ENCODE measurements around the gene ARHGAP26. TPM values are rescaled to one million over a fixed set of nuclear protein-coding genes. Genes with fewer than 3 reads are reported as not detected.

Gene ARHGAP26
- total RNA-seq, 1 donor = 1.7 TPM

DNA sequence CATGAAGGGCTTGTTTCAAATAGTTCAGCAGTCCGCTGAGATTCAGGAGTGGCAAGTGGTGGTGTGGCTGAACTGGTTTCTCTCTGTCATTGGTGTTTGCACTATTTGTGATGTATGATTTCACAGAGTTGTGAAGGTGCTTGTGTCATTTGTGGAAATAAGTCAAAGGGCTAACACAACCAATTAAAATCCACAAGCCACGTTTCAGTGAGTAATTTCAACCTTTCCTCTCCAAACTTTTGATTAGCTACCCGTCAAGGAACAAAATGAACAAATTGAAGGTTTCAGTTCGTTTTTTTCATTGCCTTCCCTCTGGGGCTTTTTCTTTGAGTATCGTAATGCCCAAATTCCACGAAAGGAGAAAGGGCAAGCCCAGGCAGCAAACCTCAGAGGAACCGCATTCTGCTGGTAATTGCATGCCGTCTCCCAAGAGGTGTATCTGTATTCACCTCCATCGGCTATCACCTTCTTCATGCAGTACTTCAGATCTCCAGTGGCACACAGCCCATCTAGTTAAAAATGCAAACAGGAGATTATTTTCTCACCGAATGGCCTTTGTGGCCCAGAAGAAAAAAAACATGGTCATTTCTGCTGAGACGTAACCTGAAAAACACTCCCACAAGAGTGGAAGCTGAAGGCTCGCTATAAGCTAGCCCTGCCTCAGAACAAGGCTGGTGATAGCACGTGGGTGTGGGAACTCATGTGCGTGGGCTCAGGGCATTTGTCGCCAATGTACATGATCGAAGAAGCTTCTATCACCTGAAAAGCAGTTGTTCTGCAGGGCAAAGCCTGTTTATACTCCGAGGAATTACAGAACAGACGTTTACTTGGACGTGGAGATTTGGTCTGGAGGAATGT is 436.2 kb downstream of the ARHGAP26 start:
- H3K4me3 ChIP-seq (ENCODE audit: low read depth, low read length) = no peak overlapping the region
- TF ChIP-seq, protein P1, sequence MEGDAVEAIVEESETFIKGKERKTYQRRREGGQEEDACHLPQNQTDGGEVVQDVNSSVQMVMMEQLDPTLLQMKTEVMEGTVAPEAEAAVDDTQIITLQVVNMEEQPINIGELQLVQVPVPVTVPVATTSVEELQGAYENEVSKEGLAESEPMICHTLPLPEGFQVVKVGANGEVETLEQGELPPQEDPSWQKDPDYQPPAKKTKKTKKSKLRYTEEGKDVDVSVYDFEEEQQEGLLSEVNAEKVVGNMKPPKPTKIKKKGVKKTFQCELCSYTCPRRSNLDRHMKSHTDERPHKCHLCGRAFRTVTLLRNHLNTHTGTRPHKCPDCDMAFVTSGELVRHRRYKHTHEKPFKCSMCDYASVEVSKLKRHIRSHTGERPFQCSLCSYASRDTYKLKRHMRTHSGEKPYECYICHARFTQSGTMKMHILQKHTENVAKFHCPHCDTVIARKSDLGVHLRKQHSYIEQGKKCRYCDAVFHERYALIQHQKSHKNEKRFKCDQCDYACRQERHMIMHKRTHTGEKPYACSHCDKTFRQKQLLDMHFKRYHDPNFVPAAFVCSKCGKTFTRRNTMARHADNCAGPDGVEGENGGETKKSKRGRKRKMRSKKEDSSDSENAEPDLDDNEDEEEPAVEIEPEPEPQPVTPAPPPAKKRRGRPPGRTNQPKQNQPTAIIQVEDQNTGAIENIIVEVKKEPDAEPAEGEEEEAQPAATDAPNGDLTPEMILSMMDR (IDR thresholded peaks at IDR 0.05; ENCODE audit: insufficient read depth, low read depth, low read length) = no peak
- no peak for DNase-seq (ENCODE audit: low read depth)

DNA sequence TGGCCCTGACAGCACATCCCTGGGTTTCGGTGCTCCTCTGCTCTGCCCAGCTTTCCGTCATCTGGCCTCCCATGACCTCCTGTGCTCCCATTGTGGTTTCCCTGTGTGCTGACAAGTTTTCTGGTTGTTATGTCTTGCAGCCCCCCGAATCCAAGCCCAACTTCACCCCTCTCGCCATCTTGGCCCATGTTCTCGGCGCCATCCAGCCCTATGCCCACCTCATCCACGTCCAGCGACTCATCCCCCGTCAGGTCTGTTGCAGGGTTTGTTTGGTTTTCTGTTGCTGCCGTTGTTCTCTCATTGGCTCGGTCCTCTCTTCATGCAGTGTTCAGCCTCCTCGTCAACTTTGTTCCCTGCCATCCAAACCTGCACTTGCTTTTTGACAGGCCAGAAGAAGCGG is 436.9 kb downstream of the ARHGAP26 start:
- H3K4me3 ChIP-seq (ENCODE audit: low read depth, low read length) = no peak overlapping the region
- TF ChIP-seq, protein P1 (IDR thresholded peaks at IDR 0.05; ENCODE audit: insufficient read depth, low read depth, low read length) = no peak
- DNase-seq (ENCODE audit: low read depth) = no peak

DNA sequence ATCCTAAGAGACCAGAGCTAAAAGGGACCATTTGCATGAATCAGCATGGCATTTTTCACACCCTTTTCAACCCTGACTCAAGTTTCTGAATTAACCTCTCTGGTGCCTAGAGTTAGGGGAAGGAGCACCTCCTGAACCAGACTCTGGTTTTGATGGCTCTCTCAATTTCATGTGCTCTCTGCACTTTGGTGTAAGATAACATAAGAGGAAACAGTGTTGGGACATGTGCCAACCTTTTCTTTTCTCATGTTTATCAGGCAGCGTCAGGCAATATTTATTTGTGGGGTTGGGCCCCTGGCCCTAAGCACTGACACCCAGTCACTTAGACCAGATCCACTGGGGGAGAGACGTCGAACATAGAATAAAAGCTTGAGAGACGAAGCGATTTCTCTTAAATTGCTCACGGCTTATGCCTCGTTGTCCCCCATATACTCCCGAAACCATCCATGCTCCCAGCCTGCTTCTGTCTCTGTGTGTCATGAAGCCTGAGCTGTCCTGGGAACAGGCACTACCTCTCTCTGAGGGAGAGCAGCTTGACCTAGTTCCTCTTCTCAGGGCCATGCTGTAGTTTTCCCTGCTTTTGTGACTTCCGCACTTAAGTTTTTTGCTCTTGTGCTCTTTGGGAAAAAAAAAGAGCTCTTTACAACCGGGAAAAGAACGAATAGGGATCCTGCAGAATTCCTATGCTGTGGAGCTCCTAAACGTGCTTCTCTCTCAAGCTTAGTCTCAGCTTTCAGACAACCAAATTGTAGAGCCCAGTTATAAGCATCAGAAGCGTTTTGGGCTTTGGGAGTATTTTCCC is 437.6 kb downstream of the ARHGAP26 start:
- no peak for DNase-seq (ENCODE audit: low read depth)
- no peak overlapping the region for H3K4me3 ChIP-seq (ENCODE audit: low read depth, low read length)
- TF ChIP-seq, protein P1 (IDR thresholded peaks at IDR 0.05; ENCODE audit: insufficient read depth, low read depth, low read length) = no peak

DNA sequence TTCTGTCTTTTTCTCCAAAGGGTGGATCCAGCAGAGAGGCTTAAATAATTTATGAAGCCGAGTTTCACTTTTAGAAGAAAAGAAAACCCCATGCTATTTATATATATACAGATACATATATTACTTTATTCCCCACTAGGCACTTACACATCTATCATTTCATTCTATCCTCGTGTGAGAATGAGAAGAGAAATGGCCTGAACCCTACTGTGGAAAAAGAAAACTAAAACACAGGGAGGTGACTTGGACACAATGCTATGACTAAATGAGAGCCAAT is 438.1 kb downstream of the ARHGAP26 start:
- no peak for DNase-seq (ENCODE audit: low read depth)
- H3K4me3 ChIP-seq (ENCODE audit: low read depth, low read length) = no peak overlapping the region
- TF ChIP-seq, protein P1 (IDR thresholded peaks at IDR 0.05; ENCODE audit: insufficient read depth, low read depth, low read length) = no peak

DNA sequence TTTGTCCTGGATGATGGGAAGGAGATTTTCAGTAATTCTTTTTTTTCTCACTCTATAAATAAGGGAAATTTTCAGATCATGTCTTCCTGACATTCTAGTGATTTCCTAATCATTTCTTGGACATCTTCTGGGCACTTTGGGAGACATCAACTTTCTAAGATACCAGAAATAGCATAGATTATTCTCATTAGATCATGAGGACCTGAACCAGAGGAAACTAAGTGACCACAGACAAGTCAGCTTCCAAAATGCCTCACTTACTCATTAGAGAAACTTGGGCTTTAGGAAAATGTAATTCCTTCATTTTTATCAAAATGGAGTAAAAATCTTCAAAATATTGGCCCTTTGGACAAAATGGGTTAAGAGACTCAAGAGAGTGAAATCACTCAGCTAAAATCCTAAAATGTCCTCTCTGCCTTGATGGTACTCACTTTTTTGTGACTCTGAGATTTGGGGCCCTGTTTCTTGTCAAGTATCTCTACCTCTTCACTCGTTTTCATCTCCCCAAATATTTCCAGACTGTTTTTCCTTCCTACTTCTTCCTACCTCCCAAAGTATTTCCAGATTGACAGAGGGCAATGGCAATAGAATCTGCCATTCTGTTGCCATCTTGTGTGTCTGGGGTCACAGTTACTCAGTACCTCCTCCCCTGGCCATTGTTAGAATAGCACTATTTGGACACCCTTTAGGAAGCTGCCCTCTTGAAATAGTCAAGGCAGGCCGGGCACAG is 438.8 kb downstream of the ARHGAP26 start:
- H3K4me3 ChIP-seq (ENCODE audit: low read depth, low read length) = no peak overlapping the region
- no peak for DNase-seq (ENCODE audit: low read depth)
- TF ChIP-seq, protein P1 (IDR thresholded peaks at IDR 0.05; ENCODE audit: insufficient read depth, low read depth, low read length) = no peak

DNA sequence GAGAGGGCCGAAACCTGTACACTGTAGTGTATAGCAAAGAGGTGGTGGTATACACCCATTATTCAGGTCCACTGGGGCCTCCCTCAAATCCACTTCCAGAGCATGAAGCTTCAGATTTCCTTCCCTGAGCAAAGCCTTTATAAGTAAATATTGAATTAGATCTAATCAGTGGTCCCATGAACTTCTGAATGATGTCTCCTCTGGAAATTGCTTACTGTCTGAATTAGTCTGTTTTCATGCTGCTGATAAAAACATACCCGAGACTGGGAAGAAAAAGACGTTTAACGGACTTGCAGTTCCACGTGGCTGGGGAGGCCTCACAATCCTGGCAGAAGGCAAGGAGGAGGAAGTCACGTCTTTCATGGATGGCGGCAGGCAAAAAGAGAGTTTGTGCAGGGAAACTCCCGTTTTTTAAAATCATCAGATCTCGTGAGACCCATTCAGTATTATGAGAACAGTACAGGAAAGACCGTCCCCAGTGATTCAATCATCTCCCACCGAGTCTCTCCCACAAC is 439.8 kb downstream of the ARHGAP26 start:
- DNase-seq (ENCODE audit: low read depth) = no peak
- no peak overlapping the region for H3K4me3 ChIP-seq (ENCODE audit: low read depth, low read length)
- TF ChIP-seq, protein P1 (IDR thresholded peaks at IDR 0.05; ENCODE audit: insufficient read depth, low read depth, low read length) = no peak
